ENCODE results near the gene HBM.

DNA sequence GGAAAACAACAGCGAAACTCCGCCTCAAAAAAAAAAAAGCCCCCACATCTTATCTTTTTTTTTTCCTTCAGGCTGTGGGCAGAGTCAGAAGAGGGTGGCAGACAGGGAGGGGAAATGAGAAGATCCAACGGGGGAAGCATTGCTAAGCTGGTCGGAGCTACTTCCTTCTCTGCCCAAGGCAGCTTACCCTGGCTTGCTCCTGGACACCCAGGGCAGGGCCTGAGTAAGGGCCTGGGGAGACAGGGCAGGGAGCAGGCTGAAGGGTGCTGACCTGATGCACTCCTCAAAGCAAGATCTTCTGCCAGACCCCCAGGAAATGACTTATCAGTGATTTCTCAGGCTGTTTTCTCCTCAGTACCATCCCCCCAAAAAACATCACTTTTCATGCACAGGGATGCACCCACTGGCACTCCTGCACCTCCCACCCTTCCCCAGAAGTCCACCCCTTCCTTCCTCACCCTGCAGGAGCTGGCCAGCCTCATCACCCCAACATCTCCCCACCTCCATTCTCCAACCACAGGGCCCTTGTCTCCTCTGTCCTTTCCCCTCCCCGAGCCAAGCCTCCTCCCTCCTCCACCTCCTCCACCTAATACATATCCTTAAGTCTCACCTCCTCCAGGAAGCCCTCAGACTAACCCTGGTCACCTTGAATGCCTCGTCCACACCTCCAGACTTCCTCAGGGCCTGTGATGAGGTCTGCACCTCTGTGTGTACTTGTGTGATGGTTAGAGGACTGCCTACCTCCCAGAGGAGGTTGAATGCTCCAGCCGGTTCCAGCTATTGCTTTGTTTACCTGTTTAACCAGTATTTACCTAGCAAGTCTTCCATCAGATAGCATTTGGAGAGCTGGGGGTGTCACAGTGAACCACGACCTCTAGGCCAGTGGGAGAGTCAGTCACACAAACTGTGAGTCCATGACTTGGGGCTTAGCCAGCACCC lies 9.5 kb downstream of the HBM start:
- TF ChIP-seq, protein P1, sequence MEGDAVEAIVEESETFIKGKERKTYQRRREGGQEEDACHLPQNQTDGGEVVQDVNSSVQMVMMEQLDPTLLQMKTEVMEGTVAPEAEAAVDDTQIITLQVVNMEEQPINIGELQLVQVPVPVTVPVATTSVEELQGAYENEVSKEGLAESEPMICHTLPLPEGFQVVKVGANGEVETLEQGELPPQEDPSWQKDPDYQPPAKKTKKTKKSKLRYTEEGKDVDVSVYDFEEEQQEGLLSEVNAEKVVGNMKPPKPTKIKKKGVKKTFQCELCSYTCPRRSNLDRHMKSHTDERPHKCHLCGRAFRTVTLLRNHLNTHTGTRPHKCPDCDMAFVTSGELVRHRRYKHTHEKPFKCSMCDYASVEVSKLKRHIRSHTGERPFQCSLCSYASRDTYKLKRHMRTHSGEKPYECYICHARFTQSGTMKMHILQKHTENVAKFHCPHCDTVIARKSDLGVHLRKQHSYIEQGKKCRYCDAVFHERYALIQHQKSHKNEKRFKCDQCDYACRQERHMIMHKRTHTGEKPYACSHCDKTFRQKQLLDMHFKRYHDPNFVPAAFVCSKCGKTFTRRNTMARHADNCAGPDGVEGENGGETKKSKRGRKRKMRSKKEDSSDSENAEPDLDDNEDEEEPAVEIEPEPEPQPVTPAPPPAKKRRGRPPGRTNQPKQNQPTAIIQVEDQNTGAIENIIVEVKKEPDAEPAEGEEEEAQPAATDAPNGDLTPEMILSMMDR (IDR thresholded peaks at IDR 0.05 in 2 of 3, conservative IDR thresholded peaks at IDR 0.05 in 1 of 3; ENCODE audit: control insufficient read depth in 2 of 3, extremely low read depth in 1 of 3, insufficient read depth in 1 of 3, low read depth in 3 of 3, low read length in 3 of 3), result no peak
- TF ChIP-seq EGR1 (IDR thresholded peaks at IDR 0.05; ENCODE audit: borderline replicate concordance in 1 of 2, low read depth in 2 of 2, low read length in 2 of 2) (no peak), POLR2A (IDR thresholded peaks at IDR 0.05; ENCODE audit: low read depth, low read length) (no peak), SIX5 (IDR thresholded peaks at IDR 0.05; ENCODE audit: low read depth, low read length, severe bottlenecking) (no peak), POLR2AphosphoS2 (IDR thresholded peaks at IDR 0.05; ENCODE audit: low read depth, low read length) (no peak), CBX5 (IDR thresholded peaks at IDR 0.05; ENCODE audit: low read depth) (no peak), HDAC2 (IDR thresholded peaks at IDR 0.05) (no peak)
- TF ChIP-seq, protein P2, sequence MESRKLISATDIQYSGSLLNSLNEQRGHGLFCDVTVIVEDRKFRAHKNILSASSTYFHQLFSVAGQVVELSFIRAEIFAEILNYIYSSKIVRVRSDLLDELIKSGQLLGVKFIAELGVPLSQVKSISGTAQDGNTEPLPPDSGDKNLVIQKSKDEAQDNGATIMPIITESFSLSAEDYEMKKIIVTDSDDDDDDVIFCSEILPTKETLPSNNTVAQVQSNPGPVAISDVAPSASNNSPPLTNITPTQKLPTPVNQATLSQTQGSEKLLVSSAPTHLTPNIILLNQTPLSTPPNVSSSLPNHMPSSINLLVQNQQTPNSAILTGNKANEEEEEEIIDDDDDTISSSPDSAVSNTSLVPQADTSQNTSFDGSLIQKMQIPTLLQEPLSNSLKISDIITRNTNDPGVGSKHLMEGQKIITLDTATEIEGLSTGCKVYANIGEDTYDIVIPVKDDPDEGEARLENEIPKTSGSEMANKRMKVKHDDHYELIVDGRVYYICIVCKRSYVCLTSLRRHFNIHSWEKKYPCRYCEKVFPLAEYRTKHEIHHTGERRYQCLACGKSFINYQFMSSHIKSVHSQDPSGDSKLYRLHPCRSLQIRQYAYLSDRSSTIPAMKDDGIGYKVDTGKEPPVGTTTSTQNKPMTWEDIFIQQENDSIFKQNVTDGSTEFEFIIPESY (IDR thresholded peaks at IDR 0.05), result no peak
- TF ChIP-seq, protein P3, sequence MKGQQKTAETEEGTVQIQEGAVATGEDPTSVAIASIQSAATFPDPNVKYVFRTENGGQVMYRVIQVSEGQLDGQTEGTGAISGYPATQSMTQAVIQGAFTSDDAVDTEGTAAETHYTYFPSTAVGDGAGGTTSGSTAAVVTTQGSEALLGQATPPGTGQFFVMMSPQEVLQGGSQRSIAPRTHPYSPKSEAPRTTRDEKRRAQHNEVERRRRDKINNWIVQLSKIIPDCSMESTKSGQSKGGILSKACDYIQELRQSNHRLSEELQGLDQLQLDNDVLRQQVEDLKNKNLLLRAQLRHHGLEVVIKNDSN (IDR thresholded peaks at IDR 0.05; ENCODE audit: borderline replicate concordance, extremely low read length, insufficient read depth, low read depth, low read length), result no peak
- TF ChIP-seq, protein P4, sequence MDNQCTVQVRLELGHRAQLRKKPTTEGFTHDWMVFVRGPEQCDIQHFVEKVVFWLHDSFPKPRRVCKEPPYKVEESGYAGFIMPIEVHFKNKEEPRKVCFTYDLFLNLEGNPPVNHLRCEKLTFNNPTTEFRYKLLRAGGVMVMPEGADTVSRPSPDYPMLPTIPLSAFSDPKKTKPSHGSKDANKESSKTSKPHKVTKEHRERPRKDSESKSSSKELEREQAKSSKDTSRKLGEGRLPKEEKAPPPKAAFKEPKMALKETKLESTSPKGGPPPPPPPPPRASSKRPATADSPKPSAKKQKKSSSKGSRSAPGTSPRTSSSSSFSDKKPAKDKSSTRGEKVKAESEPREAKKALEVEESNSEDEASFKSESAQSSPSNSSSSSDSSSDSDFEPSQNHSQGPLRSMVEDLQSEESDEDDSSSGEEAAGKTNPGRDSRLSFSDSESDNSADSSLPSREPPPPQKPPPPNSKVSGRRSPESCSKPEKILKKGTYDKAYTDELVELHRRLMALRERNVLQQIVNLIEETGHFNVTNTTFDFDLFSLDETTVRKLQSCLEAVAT (IDR thresholded peaks at IDR 0.05), result no peak

Measured in GM12878 (cell line).